Right atrium auricular region (tissue), 2 donors: Measurements from ENCODE around the gene C4BPB. TPM values are rescaled to one million over a fixed set of nuclear protein-coding genes. Genes with fewer than 3 reads are reported as not detected.
A peak's percentile ranks its signal among the peaks of the same experiment; 100 is the strongest.

Source experiments
- DNase-seq: peaks from one replicate; pipeline ENCODE4 v3.0.0-alpha.2; 2019; ENCODE audit warnings: low spot score
- H3K27ac ChIP-seq, 2 donors: fragments of 200-600 bp; sonication (generic); 1 replicate in 1 of 2; 2 replicates in 1 of 2; pipeline ENCODE4 v1.5.1; 2016 to 2019
- H3K27me3 ChIP-seq, 2 donors: fragments of 200-600 bp; sonication (generic); one replicate each; pipeline versions ENCODE4 v1.5.1 to v1.6.0; 2017 to 2019
- H3K36me3 ChIP-seq: fragments of 200-600 bp; sonication (generic); one replicate; pipeline ENCODE4 v1.5.1; 2016
- H3K4me1 ChIP-seq, 2 donors: fragments of 200-600 bp; sonication (generic); one replicate each; pipeline versions ENCODE4 v1.5.1 to v1.6.0; 2017 to 2019
- H3K4me3 ChIP-seq, 2 donors: fragments of 200-600 bp; sonication (generic); 1 replicate in 1 of 2; 2 replicates in 1 of 2; pipeline ENCODE4 v1.5.1; 2017 to 2019; ENCODE audit warnings: mild to moderate bottlenecking in 1 of 2, moderate library complexity in 1 of 2
- H3K9me3 ChIP-seq, 2 donors: fragments of 200-600 bp; sonication (generic); one replicate each; pipeline ENCODE4 v1.5.1; 2019
- CTCF ChIP-seq, 2 donors: fragments of 200-600 bp; sonication (generic); IDR thresholded peaks; one replicate each; pipeline ENCODE4 v1.5.1; 2019; ENCODE audit warnings: antibody characterized with exemption in 2 of 2
- total RNA-seq, 2 donors: library from RNA; depleted of rRNA; stranded (reverse); fragments of >200 nt; gene quantifications; one replicate each; pipeline ENCODE4 v1.1.0, GENCODE V29; 2016

The C4BPB gene
- total RNA-seq, 2 donors from 2014 or later, result not detected

- Histone ChIP-seq H3K36me3 (peaks cover 12% of the 10 kb centered on the region), H3K27me3 (no peaks in the 10 kb centered on the region), H3K27ac (peak overlapping the region; percentile 97 to 98), H3K4me1 (peaks cover 0 to 57% of the 10 kb centered on the region in 2 donors), H3K9me3 (no peaks in the 10 kb centered on the region), H3K4me3 (peak overlapping the region; percentile 79 to 83)
- no peak for TF ChIP-seq CTCF (IDR thresholded peaks at IDR 0.05)
- DNase-seq, result peak; percentile 92
Observed at GRCh38 chr1:207050480-207051190, 38.0 kb upstream of the C4BPB start.

- TF ChIP-seq CTCF (IDR thresholded peaks at IDR 0.05), result no peak
- peak within 1 kb of the TSS; percentile 79 to 83 for H3K4me3 ChIP-seq
- H3K9me3 ChIP-seq, result no peaks in the 10 kb centered on the region
- H3K36me3 ChIP-seq, result peaks cover 12% of the 10 kb centered on the region
- DNase-seq, result no peak
- H3K4me1 ChIP-seq, result peaks cover 0 to 50% of the 10 kb centered on the region in 2 donors
- H3K27ac ChIP-seq, result peak within 1 kb of the TSS; percentile 97 to 98
- H3K27me3 ChIP-seq, result no peaks in the 10 kb centered on the region
Observed at GRCh38 chr1:207051191-207051943, 37.3 kb upstream of the C4BPB start, which contains the start of gene YOD1. TSS of gene YOD1 (minus strand) at chr1:207051208. CDS start at chr1:207051030, 178 bp downstream.

GRCh38 chr1:207052911-207053769 is 35.5 kb upstream of the C4BPB start, which contains the start of gene PFKFB2:
TSS of gene PFKFB2 (plus strand) at chr1:207053275. CDS start at chr1:207054718, 1,443 bp downstream.
- Histone ChIP-seq H3K4me1 (peaks cover 0 to 32% of the 10 kb centered on the region in 2 donors), H3K9me3 (no peaks in the 10 kb centered on the region)

GRCh38 chr1:207054491-207054890 is 34.2 kb upstream of the C4BPB start:
- Histone ChIP-seq H3K27me3 (no peaks in the 10 kb centered on the region), H3K4me1 (peaks cover 0 to 20% of the 10 kb centered on the region in 2 donors), H3K27ac (peak overlapping the region; percentile 97 to 98), H3K4me3 (no peak overlapping the region), H3K36me3 (no peaks in the 10 kb centered on the region), H3K9me3 (no peaks in the 10 kb centered on the region)
- no peak for DNase-seq
- TF ChIP-seq CTCF (IDR thresholded peaks at IDR 0.05), result no peak

More at GRCh38 chr1:207052911-207053769, 35.5 kb upstream of the C4BPB start, which contains the start of gene PFKFB2:
- peak within 1 kb of the TSS; percentile 64 to 74 for H3K4me3 ChIP-seq
- peak; percentile 98 for DNase-seq
- TF ChIP-seq CTCF (IDR thresholded peaks at IDR 0.05), result no peak
- no peaks in the 10 kb centered on the region for H3K27me3 ChIP-seq
- peaks cover 12% of the 10 kb centered on the region for H3K36me3 ChIP-seq
- peak within 1 kb of the TSS; percentile 97 to 98 for H3K27ac ChIP-seq

- TF ChIP-seq CTCF (IDR thresholded peaks at IDR 0.05), result no peak
- Histone ChIP-seq H3K4me3 (no peak overlapping the region), H3K36me3 (peaks cover 9% of the 10 kb centered on the region), H3K4me1 (peaks cover 0 to 23% of the 10 kb centered on the region in 2 donors), H3K27me3 (no peaks in the 10 kb centered on the region), H3K27ac (peak overlapping the region; percentile 97 to 98), H3K9me3 (no peaks in the 10 kb centered on the region)
- no peak for DNase-seq
Observed at GRCh38 chr1:207055386-207056001, 33.2 kb upstream of the C4BPB start.
